ENCODE results near the gene MORN2.

MORN2 gene

DNA sequence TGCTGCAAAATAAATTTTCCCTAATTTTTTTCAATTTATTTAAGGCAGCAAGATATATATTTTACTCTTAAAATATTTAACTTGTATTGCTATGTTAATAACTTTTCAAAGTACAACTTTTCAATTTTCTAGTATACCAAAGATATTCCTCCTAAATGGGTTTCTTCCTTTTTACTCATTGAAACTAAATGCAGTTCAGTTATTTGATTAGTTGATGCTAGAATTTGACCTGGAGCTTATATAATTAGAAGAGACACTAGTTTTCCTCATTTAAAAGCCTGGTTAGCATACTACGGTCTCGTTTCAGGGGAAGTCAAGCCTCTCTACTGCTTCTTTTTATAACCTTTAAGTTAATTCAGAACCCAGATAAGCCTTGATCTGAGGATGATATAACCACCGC is 13.8 kb downstream of the MORN2 start, which contains the start of gene ARHGEF33:
Gene ARHGEF33, plus strand, starts transcription at position 301 of the 400 bp plus-strand sequence. CDS start 29,573 bp downstream, outside the sequence.
- no peak within 1 kb of the TSS for H3K4me2 ChIP-seq (ENCODE audit: insufficient read depth, low read length)
- no peaks in the 10 kb centered on the region for H3K27me3 ChIP-seq (ENCODE audit: insufficient read depth, low read length, poor library complexity)
- no peaks in the 10 kb centered on the region for H3K79me2 ChIP-seq (ENCODE audit: insufficient read depth, low read length)
- DNase-seq (no peak), ATAC-seq (ENCODE audit: insufficient read depth, low read depth) (no peak)
- H3K9me3 ChIP-seq (ENCODE audit: insufficient read depth, low read length, severe bottlenecking): no peaks in the 10 kb centered on the region
- no peaks in the 10 kb centered on the region for H3K4me1 ChIP-seq (ENCODE audit: insufficient read depth, low read length)
- no peak within 1 kb of the TSS for H3K27ac ChIP-seq (ENCODE audit: low read length)
- TF ChIP-seq, protein P1, sequence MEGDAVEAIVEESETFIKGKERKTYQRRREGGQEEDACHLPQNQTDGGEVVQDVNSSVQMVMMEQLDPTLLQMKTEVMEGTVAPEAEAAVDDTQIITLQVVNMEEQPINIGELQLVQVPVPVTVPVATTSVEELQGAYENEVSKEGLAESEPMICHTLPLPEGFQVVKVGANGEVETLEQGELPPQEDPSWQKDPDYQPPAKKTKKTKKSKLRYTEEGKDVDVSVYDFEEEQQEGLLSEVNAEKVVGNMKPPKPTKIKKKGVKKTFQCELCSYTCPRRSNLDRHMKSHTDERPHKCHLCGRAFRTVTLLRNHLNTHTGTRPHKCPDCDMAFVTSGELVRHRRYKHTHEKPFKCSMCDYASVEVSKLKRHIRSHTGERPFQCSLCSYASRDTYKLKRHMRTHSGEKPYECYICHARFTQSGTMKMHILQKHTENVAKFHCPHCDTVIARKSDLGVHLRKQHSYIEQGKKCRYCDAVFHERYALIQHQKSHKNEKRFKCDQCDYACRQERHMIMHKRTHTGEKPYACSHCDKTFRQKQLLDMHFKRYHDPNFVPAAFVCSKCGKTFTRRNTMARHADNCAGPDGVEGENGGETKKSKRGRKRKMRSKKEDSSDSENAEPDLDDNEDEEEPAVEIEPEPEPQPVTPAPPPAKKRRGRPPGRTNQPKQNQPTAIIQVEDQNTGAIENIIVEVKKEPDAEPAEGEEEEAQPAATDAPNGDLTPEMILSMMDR (IDR thresholded peaks at IDR 0.05; ENCODE audit: borderline replicate concordance, extremely low read depth, low read length, poor library complexity, severe bottlenecking): no peak
- no peak for TF ChIP-seq EZH2 (IDR thresholded peaks at IDR 0.05; ENCODE audit: borderline replicate concordance, low read depth, low read length, severe bottlenecking)
- no peak within 1 kb of the TSS for H3K9ac ChIP-seq (ENCODE audit: low read depth, low read length)
- no peak within 1 kb of the TSS for H2AFZ ChIP-seq (ENCODE audit: low read depth, low read length)
- H4K20me1 ChIP-seq (ENCODE audit: insufficient read depth, low read length): no peaks in the 10 kb centered on the region
- H3K4me3 ChIP-seq (ENCODE audit: low read depth in 1 of 2, low read length in 2 of 2): no peak within 1 kb of the TSS
- H3K36me3 ChIP-seq (ENCODE audit: insufficient read depth, low read length): no peaks in the 10 kb centered on the region

DNA sequence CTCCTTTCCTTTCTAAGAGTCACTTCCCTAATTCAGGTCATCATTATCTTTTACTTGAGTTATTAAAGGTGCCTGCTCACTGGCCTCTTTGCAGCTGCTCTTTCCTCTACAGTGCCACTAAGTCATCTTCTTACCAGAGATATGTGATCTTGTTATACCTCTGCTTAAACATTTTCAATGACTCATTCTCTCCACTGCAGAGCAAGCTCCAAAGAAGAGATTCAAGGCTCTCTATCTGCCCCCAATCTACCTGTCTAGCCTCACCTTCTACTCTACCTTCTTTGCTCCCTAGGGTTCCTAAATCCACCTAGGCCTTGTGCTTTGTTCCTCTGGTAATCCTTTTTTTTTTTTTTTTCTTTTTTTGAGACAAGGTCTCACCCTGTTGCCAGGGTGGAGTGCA is 17.0 kb downstream of the MORN2 start:
- no peak for TF ChIP-seq EZH2 (IDR thresholded peaks at IDR 0.05; ENCODE audit: borderline replicate concordance, low read depth, low read length, severe bottlenecking)
- TF ChIP-seq, protein P1 (IDR thresholded peaks at IDR 0.05; ENCODE audit: borderline replicate concordance, extremely low read depth, low read length, poor library complexity, severe bottlenecking): no peak
- DNase-seq (no peak), ATAC-seq (ENCODE audit: insufficient read depth, low read depth) (no peak)
- Histone ChIP-seq H2AFZ (ENCODE audit: low read depth, low read length) (no peak overlapping the region), H3K9me3 (ENCODE audit: insufficient read depth, low read length, severe bottlenecking) (no peaks in the 10 kb centered on the region), H3K4me2 (ENCODE audit: insufficient read depth, low read length) (no peak overlapping the region), H3K79me2 (ENCODE audit: insufficient read depth, low read length) (no peaks in the 10 kb centered on the region), H3K4me3 (ENCODE audit: low read depth in 1 of 2, low read length in 2 of 2) (no peak overlapping the region), H3K9ac (ENCODE audit: low read depth, low read length) (no peak overlapping the region), H3K36me3 (ENCODE audit: insufficient read depth, low read length) (no peaks in the 10 kb centered on the region), H3K27me3 (ENCODE audit: insufficient read depth, low read length, poor library complexity) (no peaks in the 10 kb centered on the region), H3K4me1 (ENCODE audit: insufficient read depth, low read length) (no peaks in the 10 kb centered on the region), H3K27ac (ENCODE audit: low read length) (no peak overlapping the region), H4K20me1 (ENCODE audit: insufficient read depth, low read length) (no peaks in the 10 kb centered on the region)

DNA sequence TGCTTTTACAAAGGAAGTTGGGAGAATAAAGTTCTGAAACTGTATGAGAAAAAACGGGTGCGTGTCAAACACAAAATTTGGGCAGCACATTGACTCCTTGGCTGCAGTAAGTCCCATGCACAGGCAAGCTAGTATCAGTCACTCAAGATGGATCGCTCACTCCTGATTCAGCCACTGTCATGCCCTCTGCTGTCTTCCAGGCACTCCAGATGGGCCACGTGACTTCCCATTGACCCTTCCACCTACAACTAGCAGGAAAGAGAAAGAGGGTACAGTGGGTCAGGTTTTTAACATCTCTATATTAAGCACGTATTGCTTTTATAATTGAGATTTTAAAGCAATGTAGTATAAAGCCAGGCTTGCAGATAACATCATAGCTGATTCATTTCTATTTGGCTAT is 22.5 kb downstream of the MORN2 start:
- H3K9ac ChIP-seq (ENCODE audit: low read depth, low read length): no peak overlapping the region
- no peak overlapping the region for H3K4me2 ChIP-seq (ENCODE audit: insufficient read depth, low read length)
- no peak for DNase-seq
- TF ChIP-seq, protein P1 (IDR thresholded peaks at IDR 0.05; ENCODE audit: borderline replicate concordance, extremely low read depth, low read length, poor library complexity, severe bottlenecking): no peak
- no peak for TF ChIP-seq EZH2 (IDR thresholded peaks at IDR 0.05; ENCODE audit: borderline replicate concordance, low read depth, low read length, severe bottlenecking)
- no peaks in the 10 kb centered on the region for H3K27me3 ChIP-seq (ENCODE audit: insufficient read depth, low read length, poor library complexity)
- H2AFZ ChIP-seq (ENCODE audit: low read depth, low read length): no peak overlapping the region
- no peaks in the 10 kb centered on the region for H3K4me1 ChIP-seq (ENCODE audit: insufficient read depth, low read length)
- no peaks in the 10 kb centered on the region for H3K79me2 ChIP-seq (ENCODE audit: insufficient read depth, low read length)
- H3K4me3 ChIP-seq (ENCODE audit: low read depth in 1 of 2, low read length in 2 of 2): no peak overlapping the region
- no peak overlapping the region for H3K27ac ChIP-seq (ENCODE audit: low read length)
- no peaks in the 10 kb centered on the region for H3K36me3 ChIP-seq (ENCODE audit: insufficient read depth, low read length)
- no peaks in the 10 kb centered on the region for H3K9me3 ChIP-seq (ENCODE audit: insufficient read depth, low read length, severe bottlenecking)
- no peak for ATAC-seq (ENCODE audit: insufficient read depth, low read depth)
- no peaks in the 10 kb centered on the region for H4K20me1 ChIP-seq (ENCODE audit: insufficient read depth, low read length)

DNA sequence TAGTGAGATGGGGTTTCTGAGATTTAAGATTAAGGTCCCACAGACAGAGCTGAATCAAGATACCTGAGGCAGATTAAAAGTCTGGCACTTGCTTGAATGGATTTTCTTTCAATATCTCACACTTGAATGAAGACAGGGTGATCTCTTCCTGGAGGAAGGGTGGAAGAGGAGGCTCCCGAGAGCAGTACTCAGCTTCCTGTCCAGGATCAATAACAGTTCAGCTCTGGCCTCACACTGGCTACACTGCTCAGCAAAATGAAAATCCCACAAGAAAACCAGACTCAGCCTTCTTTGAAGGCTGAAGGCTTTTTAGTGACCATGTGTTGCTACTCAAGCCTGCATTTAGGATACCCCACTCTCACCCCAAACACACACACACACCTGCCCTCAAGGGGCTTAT is 24.9 kb downstream of the MORN2 start:
- Histone ChIP-seq H3K27me3 (ENCODE audit: insufficient read depth, low read length, poor library complexity) (no peaks in the 10 kb centered on the region), H3K79me2 (ENCODE audit: insufficient read depth, low read length) (no peaks in the 10 kb centered on the region), H3K9ac (ENCODE audit: low read depth, low read length) (no peak overlapping the region), H3K4me2 (ENCODE audit: insufficient read depth, low read length) (no peak overlapping the region), H3K27ac (ENCODE audit: low read length) (no peak overlapping the region), H3K9me3 (ENCODE audit: insufficient read depth, low read length, severe bottlenecking) (no peaks in the 10 kb centered on the region), H3K4me3 (ENCODE audit: low read depth in 1 of 2, low read length in 2 of 2) (no peak overlapping the region), H2AFZ (ENCODE audit: low read depth, low read length) (no peak overlapping the region), H4K20me1 (ENCODE audit: insufficient read depth, low read length) (no peaks in the 10 kb centered on the region), H3K36me3 (ENCODE audit: insufficient read depth, low read length) (no peaks in the 10 kb centered on the region), H3K4me1 (ENCODE audit: insufficient read depth, low read length) (no peaks in the 10 kb centered on the region)
- ATAC-seq (ENCODE audit: insufficient read depth, low read depth) (no peak), DNase-seq (no peak)
- TF ChIP-seq, protein P1 (IDR thresholded peaks at IDR 0.05; ENCODE audit: borderline replicate concordance, extremely low read depth, low read length, poor library complexity, severe bottlenecking): no peak
- TF ChIP-seq EZH2 (IDR thresholded peaks at IDR 0.05; ENCODE audit: borderline replicate concordance, low read depth, low read length, severe bottlenecking): no peak
